Measurements from ENCODE around the gene GPR82. TPM values are rescaled to one million over a fixed set of nuclear protein-coding genes. Genes with fewer than 3 reads are reported as not detected.

Gene GPR82
- total and polyA plus RNA-seq, 2 donors (not counting 1 experiment from before 2014, with no cell fraction given): not detected

GRCh38 chrX:41684940-41685339 is 39.0 kb upstream of the GPR82 start:
- ATAC-seq (ENCODE audit: low read depth): no peak
- H3K4me2 ChIP-seq (replicated peaks; ENCODE audit: low read depth, low read length, poor library complexity, severe bottlenecking): peak overlapping the region; percentile 8
- no peak for TF ChIP-seq CTCF (IDR thresholded peaks at IDR 0.05)
- TF ChIP-seq EZH2 (IDR thresholded peaks at IDR 0.05; ENCODE audit: borderline replicate concordance, insufficient read depth, low read depth, low read length, poor library complexity, severe bottlenecking): no peak
- no peaks in the 10 kb centered on the region for H3K36me3 ChIP-seq (replicated peaks in 1 of 2; ENCODE audit: control extremely low read depth in 1 of 2, control insufficient read depth in 1 of 2, extremely low read depth in 1 of 2, insufficient read depth in 2 of 2, low read length in 1 of 2)
- CTCF ChIA-PET: no interaction called here
- WGBS (ENCODE audit: insufficient coverage): no CpG with 5 or more reads among the region's 2 CpGs
- no peak overlapping the region for H3K9ac ChIP-seq (ENCODE audit: low read length)
- peaks cover 23 to 26% of the 10 kb centered on the region in 2 donors for H3K4me1 ChIP-seq (ENCODE audit: control insufficient read depth in 2 of 2, insufficient read depth in 2 of 2, low read length in 2 of 2)
- Mint-ChIP-seq H3K9me3 (ENCODE audit: insufficient read depth) (no peaks in the 10 kb centered on the region), H3K4me3 (no peak overlapping the region), H3K27me3 (no peaks in the 10 kb centered on the region), H3K27ac (no peak overlapping the region), H3K4me1 (peaks cover 31% of the 10 kb centered on the region)
- POLR2A ChIA-PET: no interaction called here
- no peak overlapping the region for H3K27ac ChIP-seq (ENCODE audit: low read length in 2 of 2)
- no peak overlapping the region for H3K4me3 ChIP-seq (ENCODE audit: control extremely low read depth in 1 of 5, extremely low read depth in 1 of 5, insufficient read depth in 1 of 5, low read depth in 2 of 5, low read length in 4 of 5)
- no peak for DNase-seq
- no peaks in the 10 kb centered on the region for H3K79me2 ChIP-seq (ENCODE audit: control insufficient read depth, insufficient read depth, low read length)
- intact Hi-C loops (cut with micrococcal nuclease): no loop called here
- no peaks in the 10 kb centered on the region for H4K20me1 ChIP-seq (ENCODE audit: control insufficient read depth, insufficient read depth, low read length, poor library complexity, severe bottlenecking)
- H3K9me3 ChIP-seq (ENCODE audit: control extremely low read depth in 1 of 3, control insufficient read depth in 2 of 3, insufficient read depth in 1 of 3, low read length in 2 of 3): no peaks in the 10 kb centered on the region
- H2AFZ ChIP-seq (ENCODE audit: insufficient read depth, low read depth, low read length, poor library complexity, severe bottlenecking): no peak overlapping the region
- no peaks in the 10 kb centered on the region for H3K27me3 ChIP-seq (replicated peaks in 1 of 4; ENCODE audit: control extremely low read depth in 1 of 4, control insufficient read depth in 3 of 4, insufficient read depth in 4 of 4, low read length in 3 of 4)

GRCh38 chrX:41686788-41687187 is 37.2 kb upstream of the GPR82 start:
- Mint-ChIP-seq H3K27ac (no peak overlapping the region), H3K9me3 (ENCODE audit: insufficient read depth) (no peaks in the 10 kb centered on the region), H3K4me3 (no peak overlapping the region), H3K4me1 (peaks cover 36% of the 10 kb centered on the region), H3K27me3 (no peaks in the 10 kb centered on the region)
- no peaks in the 10 kb centered on the region for H3K9me3 ChIP-seq (ENCODE audit: control extremely low read depth in 1 of 3, control insufficient read depth in 2 of 3, insufficient read depth in 1 of 3, low read length in 2 of 3)
- no peak for DNase-seq
- H3K4me1 ChIP-seq (ENCODE audit: control insufficient read depth in 2 of 2, insufficient read depth in 2 of 2, low read length in 2 of 2): peaks cover 24 to 26% of the 10 kb centered on the region in 2 donors
- intact Hi-C loops (cut with micrococcal nuclease): loop anchor here (2.0 kb wide), 1 partner anchor 48 kb away; no protein-coding TSS in a partner anchor
- TF ChIP-seq EZH2 (IDR thresholded peaks at IDR 0.05; ENCODE audit: borderline replicate concordance, insufficient read depth, low read depth, low read length, poor library complexity, severe bottlenecking) (no peak), CTCF (IDR thresholded peaks at IDR 0.05) (no peak)
- no peak for ATAC-seq (ENCODE audit: low read depth)
- H3K27ac ChIP-seq (ENCODE audit: low read length in 2 of 2): no peak overlapping the region
- ChIA-PET POLR2A (no interaction called here), CTCF (no interaction called here)
- H3K36me3 ChIP-seq (replicated peaks in 1 of 2; ENCODE audit: control extremely low read depth in 1 of 2, control insufficient read depth in 1 of 2, extremely low read depth in 1 of 2, insufficient read depth in 2 of 2, low read length in 1 of 2): no peaks in the 10 kb centered on the region
- H3K9ac ChIP-seq (ENCODE audit: low read length): no peak overlapping the region
- H4K20me1 ChIP-seq (ENCODE audit: control insufficient read depth, insufficient read depth, low read length, poor library complexity, severe bottlenecking): no peaks in the 10 kb centered on the region
- no peak overlapping the region for H3K4me3 ChIP-seq (ENCODE audit: control extremely low read depth in 1 of 5, extremely low read depth in 1 of 5, insufficient read depth in 1 of 5, low read depth in 2 of 5, low read length in 4 of 5)
- WGBS (ENCODE audit: insufficient coverage): no CpG with 5 or more reads among the region's 4 CpGs
- peak overlapping the region; percentile 4 for H3K4me2 ChIP-seq (replicated peaks; ENCODE audit: low read depth, low read length, poor library complexity, severe bottlenecking)
- no peaks in the 10 kb centered on the region for H3K27me3 ChIP-seq (replicated peaks in 1 of 4; ENCODE audit: control extremely low read depth in 1 of 4, control insufficient read depth in 3 of 4, insufficient read depth in 4 of 4, low read length in 3 of 4)
- H3K79me2 ChIP-seq (ENCODE audit: control insufficient read depth, insufficient read depth, low read length): no peaks in the 10 kb centered on the region
- H2AFZ ChIP-seq (ENCODE audit: insufficient read depth, low read depth, low read length, poor library complexity, severe bottlenecking): no peak overlapping the region

Data from B cell (primary cell).